Activated naive CD8-positive, alpha-beta T cell treated with anti-CD3 and anti-CD28 coated beads, Interleukin-2, amount 10 ng/mL, durations not matched to agents 7 days and 5 days (primary cell): ENCODE measurements around the gene MGMT. TPM values are rescaled to one million over a fixed set of nuclear protein-coding genes. Genes with fewer than 3 reads are reported as not detected.

Experiments
- ATAC-seq: fragments of 150-1000 bp; cut with Tn5 transposase; one replicate; pipeline ENCODE4 v1.10.0; 2021; ENCODE audit warnings: low read depth, moderate library complexity
- POLR2A ChIA-PET: fragments of 350-600 bp; sonication (Branson Sonifier 250); formaldehyde crosslinking; loops from one replicate; lab custom pipeline; 2021; ENCODE audit warnings: antibody characterized with exemption; lab: Charles Lee
- DNase-seq: peaks from one replicate; pipeline ENCODE4 v3.0.0; 2021
- H3K27ac Mint-ChIP-seq: one replicate; pipeline ENCODE4 v1.8.0; 2022; ENCODE audit warnings: mild to moderate bottlenecking, mixed read lengths
- H3K27me3 Mint-ChIP-seq: one replicate; pipeline ENCODE4 v1.8.0; 2022; ENCODE audit warnings: mild to moderate bottlenecking, moderate library complexity, mixed read lengths
- H3K36me3 Mint-ChIP-seq: one replicate; pipeline ENCODE4 v1.8.0; 2021; ENCODE audit warnings: mild to moderate bottlenecking, mixed read lengths
- H3K4me1 Mint-ChIP-seq: one replicate; pipeline ENCODE4 v1.8.0; 2021; ENCODE audit warnings: mixed read lengths
- H3K4me3 Mint-ChIP-seq: one replicate; pipeline ENCODE4 v1.8.0; 2022; ENCODE audit warnings: mild to moderate bottlenecking, moderate library complexity, mixed read lengths
- H3K9me3 Mint-ChIP-seq: one replicate; pipeline ENCODE4 v1.8.0; 2021; ENCODE audit warnings: mixed read lengths
- total RNA-seq, 2 experiments: library from RNA; stranded (reverse); gene quantifications; one replicate each; pipeline ENCODE4 v1.2.3, GENCODE V29; 2021

MGMT gene
- total RNA-seq, 2 experiments from 2014 or later: 24.0 to 24.7 TPM

DNA sequence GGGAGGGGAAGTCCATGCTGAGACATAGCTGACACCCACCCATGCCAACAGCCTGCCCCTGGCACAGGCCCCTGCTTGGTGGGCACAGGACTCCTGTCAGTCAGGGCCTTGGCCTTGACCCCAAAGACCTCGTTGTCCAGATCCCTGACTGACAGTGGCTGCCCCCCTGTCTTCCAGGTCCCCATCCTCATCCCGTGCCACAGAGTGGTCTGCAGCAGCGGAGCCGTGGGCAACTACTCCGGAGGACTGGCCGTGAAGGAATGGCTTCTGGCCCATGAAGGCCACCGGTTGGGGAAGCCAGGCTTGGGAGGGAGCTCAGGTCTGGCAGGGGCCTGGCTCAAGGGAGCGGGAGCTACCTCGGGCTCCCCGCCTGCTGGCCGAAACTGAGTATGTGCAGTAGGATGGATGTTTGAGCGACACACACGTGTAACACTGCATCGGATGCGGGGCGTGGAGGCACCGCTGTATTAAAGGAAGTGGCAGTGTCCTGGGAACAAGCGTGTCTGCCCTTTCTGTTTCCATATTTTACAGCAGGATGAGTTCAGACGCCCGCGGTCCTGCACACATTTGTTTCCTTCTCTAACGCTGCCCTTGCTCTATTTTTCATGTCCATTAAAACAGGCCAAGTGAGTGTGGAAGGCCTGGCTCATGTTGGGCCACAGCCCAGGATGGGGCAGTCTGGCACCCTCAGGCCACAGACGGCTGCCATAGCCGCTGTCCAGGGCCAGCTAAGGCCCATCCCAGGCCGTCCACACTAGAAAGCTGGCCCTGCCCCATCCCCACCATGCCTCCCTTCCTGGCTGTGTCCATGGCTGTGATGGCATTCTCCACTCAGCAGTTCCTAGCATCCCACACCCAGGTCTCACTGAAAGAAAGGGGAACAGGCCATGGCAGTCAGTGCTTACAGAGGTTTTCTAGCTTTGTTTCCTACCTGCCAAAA, 299.8 kb downstream of the MGMT start:
- H3K27ac Mint-ChIP-seq: no peak overlapping the region
- ATAC-seq: no peak
- DNase-seq: no peak
- H3K4me3 Mint-ChIP-seq: no peak overlapping the region
- peaks cover 2% of the 10 kb centered on the region for H3K36me3 Mint-ChIP-seq
- H3K27me3 Mint-ChIP-seq: no peaks in the 10 kb centered on the region
- H3K9me3 Mint-ChIP-seq: no peaks in the 10 kb centered on the region
- H3K4me1 Mint-ChIP-seq: no peaks in the 10 kb centered on the region
- POLR2A ChIA-PET: no interaction called here

- POLR2A ChIA-PET: no interaction called here
Measured at GRCh38 chr10:129767751-129768150, 300.7 kb downstream of the MGMT start.

DNA sequence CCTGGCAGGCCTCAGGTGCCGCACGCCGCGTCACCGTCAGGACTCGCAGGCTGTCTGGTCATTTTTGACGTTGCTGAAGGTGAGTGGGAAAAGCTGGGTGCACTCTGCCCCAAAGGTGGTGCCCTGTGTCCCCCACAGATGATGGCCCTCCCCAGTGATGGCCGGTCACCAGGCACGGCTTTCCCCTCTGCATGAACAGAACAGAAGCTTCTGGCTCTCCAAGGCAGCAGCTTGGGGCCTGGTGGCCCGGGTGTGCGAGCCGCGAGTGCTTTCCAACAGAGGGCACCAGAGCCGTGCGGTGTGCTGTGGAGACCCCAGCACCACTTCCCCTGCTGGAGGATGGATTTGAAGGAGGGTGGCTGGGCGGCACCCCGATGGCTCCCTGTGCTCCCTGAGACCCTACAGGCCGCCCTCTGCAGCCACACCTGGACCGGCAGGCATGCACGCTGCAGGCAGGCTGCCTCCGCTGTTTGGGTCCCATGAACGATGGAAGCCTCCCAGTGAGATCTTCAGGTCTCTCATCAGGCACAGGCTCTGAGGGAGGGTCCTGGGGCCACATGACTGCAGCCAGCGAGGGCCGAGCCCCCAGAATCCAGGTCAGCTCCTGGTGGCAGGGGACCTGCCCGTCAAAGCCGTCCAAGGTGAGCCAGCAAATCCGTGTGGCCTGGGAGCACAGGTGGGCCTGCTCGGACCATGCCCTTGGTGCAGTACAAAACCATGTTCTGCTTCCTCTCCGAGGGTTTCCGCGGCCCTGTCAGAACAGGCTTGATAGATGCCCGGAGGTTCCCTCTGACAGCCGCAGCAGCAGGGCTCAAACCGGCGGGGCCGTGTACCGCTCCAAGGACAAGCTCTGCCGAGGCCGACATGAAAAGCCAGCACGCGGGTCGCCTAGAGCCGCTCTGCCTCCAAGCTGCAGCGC, 301.7 kb downstream of the MGMT start:
- ATAC-seq (no peak), DNase-seq (no peak)

More at GRCh38 chr10:129767751-129768150, 300.7 kb downstream of the MGMT start:
- Mint-ChIP-seq H3K9me3 (no peaks in the 10 kb centered on the region), H3K4me3 (no peak overlapping the region), H3K27ac (no peak overlapping the region), H3K27me3 (no peaks in the 10 kb centered on the region), H3K4me1 (no peaks in the 10 kb centered on the region), H3K36me3 (peaks cover 2% of the 10 kb centered on the region)
- ATAC-seq: no peak
- DNase-seq: no peak

GRCh38 chr10:129769381-129770116, 302.5 kb downstream of the MGMT start:
- Mint-ChIP-seq H3K4me1 (no peaks in the 10 kb centered on the region), H3K4me3 (no peak overlapping the region), H3K36me3 (peaks cover 2% of the 10 kb centered on the region), H3K27ac (no peak overlapping the region), H3K27me3 (no peaks in the 10 kb centered on the region), H3K9me3 (no peaks in the 10 kb centered on the region)
- ATAC-seq (no peak), DNase-seq (no peak)
- POLR2A ChIA-PET: no interaction called here

More for the DNA sequence above, 301.7 kb downstream of the MGMT start:
- Mint-ChIP-seq H3K27ac (no peak overlapping the region), H3K9me3 (no peaks in the 10 kb centered on the region), H3K4me3 (no peak overlapping the region), H3K36me3 (peaks cover 2% of the 10 kb centered on the region), H3K4me1 (no peaks in the 10 kb centered on the region), H3K27me3 (no peaks in the 10 kb centered on the region)
- POLR2A ChIA-PET: no interaction called here

- H3K27me3 Mint-ChIP-seq: no peaks in the 10 kb centered on the region
- no peak overlapping the region for H3K27ac Mint-ChIP-seq
- no peak overlapping the region for H3K4me3 Mint-ChIP-seq
- peaks cover 2% of the 10 kb centered on the region for H3K36me3 Mint-ChIP-seq
- no peak for DNase-seq
- POLR2A ChIA-PET: interaction anchor here (0.6 kb wide), 1 partner anchor 889 kb away, joined by 3 read pairs; no protein-coding TSS in a partner anchor
- no peaks in the 10 kb centered on the region for H3K4me1 Mint-ChIP-seq
- no peak for ATAC-seq
- no peaks in the 10 kb centered on the region for H3K9me3 Mint-ChIP-seq
Measured at GRCh38 chr10:129770286-129770685, 303.2 kb downstream of the MGMT start.

DNA sequence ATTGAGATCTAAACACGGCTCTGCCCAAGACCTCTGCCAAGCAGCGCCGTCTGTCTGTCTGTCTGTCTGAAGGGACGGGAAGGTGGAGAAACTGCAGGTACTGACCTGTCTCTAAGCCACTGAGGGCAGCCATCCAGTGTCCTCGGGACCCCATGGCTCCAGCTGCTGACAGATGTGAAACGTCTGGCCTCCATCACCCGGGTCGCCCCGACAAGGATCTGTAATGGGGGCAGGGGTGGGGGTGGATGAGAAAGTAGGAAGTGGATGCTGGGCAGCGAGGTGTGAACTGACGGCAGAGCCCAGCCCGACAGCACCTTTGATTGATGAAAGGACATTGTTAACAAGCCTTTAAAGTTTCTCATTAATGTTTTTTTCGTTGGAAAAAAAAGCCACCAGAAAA, 304.0 kb downstream of the MGMT start:
- no peak for DNase-seq
- no peak for ATAC-seq
- no peaks in the 10 kb centered on the region for H3K4me1 Mint-ChIP-seq
- H3K36me3 Mint-ChIP-seq: peaks cover 2% of the 10 kb centered on the region
- H3K9me3 Mint-ChIP-seq: no peaks in the 10 kb centered on the region
- no peak overlapping the region for H3K27ac Mint-ChIP-seq
- H3K27me3 Mint-ChIP-seq: no peaks in the 10 kb centered on the region
- POLR2A ChIA-PET: interaction anchor here (0.6 kb wide), 1 partner anchor 890 kb away, joined by 3 read pairs; no protein-coding TSS in a partner anchor
- H3K4me3 Mint-ChIP-seq: no peak overlapping the region

GRCh38 chr10:129771576-129771975, 304.5 kb downstream of the MGMT start:
- no peak overlapping the region for H3K27ac Mint-ChIP-seq
- H3K9me3 Mint-ChIP-seq: peaks cover 2% of the 10 kb centered on the region
- ATAC-seq (no peak), DNase-seq (no peak)
- POLR2A ChIA-PET: no interaction called here
- H3K4me3 Mint-ChIP-seq: no peak overlapping the region
- peaks cover 2% of the 10 kb centered on the region for H3K36me3 Mint-ChIP-seq
- H3K27me3 Mint-ChIP-seq: no peaks in the 10 kb centered on the region
- no peaks in the 10 kb centered on the region for H3K4me1 Mint-ChIP-seq

GRCh38 chr10:129771991-129772431, 305.0 kb downstream of the MGMT start:
- no peaks in the 10 kb centered on the region for H3K4me1 Mint-ChIP-seq
- H3K27me3 Mint-ChIP-seq: no peaks in the 10 kb centered on the region
- no peak overlapping the region for H3K4me3 Mint-ChIP-seq
- peaks cover 2% of the 10 kb centered on the region for H3K36me3 Mint-ChIP-seq
- H3K27ac Mint-ChIP-seq: no peak overlapping the region
- POLR2A ChIA-PET: no interaction called here
- no peak for ATAC-seq
- no peak for DNase-seq
- H3K9me3 Mint-ChIP-seq: peaks cover 2% of the 10 kb centered on the region

DNA sequence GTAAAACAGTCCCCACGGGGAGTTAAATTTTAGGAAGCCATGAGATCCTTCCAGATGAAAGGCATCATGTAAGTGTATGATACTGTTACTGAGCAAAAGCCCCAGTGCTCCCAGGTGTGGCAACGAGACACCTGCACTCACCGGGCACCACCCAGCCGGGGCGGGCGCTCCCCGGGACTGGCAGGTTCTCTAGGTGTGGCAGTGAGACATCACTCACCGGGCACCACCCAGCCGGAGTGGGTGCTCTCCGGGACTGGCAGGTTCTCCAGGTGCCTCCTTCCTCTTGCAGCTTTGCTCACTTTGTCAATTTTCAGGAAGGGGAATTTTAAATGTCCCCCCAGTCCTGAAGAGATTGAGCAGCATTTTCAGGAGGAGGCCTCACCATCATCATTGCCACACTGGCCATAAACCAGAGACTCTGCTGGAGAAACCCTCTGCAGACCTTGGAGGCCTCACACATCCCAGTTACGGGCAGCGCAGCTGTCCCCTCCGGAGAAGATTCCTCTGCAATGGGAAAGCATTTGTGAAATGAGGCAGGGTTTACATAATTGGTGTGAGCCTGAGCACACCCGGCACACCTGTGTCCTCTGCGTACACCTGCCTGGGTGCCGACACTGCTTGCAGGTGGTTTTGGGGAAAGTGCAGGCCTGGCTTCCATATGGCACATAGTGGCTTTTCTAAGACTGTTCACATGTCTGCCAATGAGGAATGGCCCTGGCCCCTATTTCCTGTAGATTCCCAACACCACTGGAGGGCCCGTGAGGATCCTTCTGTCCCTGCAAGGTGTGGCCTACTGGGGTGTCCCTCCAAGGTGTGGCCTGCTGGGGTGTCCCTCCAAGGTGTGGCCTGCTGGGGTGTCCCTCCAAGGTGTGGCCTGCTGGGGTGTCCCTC, 305.7 kb downstream of the MGMT start:
- Mint-ChIP-seq H3K4me1 (no peaks in the 10 kb centered on the region), H3K4me3 (no peak overlapping the region), H3K27me3 (no peaks in the 10 kb centered on the region), H3K36me3 (peaks cover 2% of the 10 kb centered on the region), H3K27ac (no peak overlapping the region), H3K9me3 (peaks cover 4% of the 10 kb centered on the region)
- POLR2A ChIA-PET: no interaction called here
- ATAC-seq (no peak), DNase-seq (no peak)

GRCh38 chr10:129773359-129773990, 306.4 kb downstream of the MGMT start:
- POLR2A ChIA-PET: no interaction called here
- DNase-seq (no peak), ATAC-seq (no peak)
- H3K4me1 Mint-ChIP-seq: no peaks in the 10 kb centered on the region
- no peaks in the 10 kb centered on the region for H3K27me3 Mint-ChIP-seq
- no peak overlapping the region for H3K4me3 Mint-ChIP-seq
- no peak overlapping the region for H3K27ac Mint-ChIP-seq
- peaks cover 2% of the 10 kb centered on the region for H3K36me3 Mint-ChIP-seq
- peaks cover 4% of the 10 kb centered on the region for H3K9me3 Mint-ChIP-seq

GRCh38 chr10:129774082-129774735, 307.2 kb downstream of the MGMT start:
- no peaks in the 10 kb centered on the region for H3K4me1 Mint-ChIP-seq
- peaks cover 2% of the 10 kb centered on the region for H3K36me3 Mint-ChIP-seq
- no peaks in the 10 kb centered on the region for H3K27me3 Mint-ChIP-seq
- H3K9me3 Mint-ChIP-seq: peaks cover 4% of the 10 kb centered on the region
- DNase-seq: no peak
- H3K27ac Mint-ChIP-seq: no peak overlapping the region
- ATAC-seq: no peak
- no peak overlapping the region for H3K4me3 Mint-ChIP-seq
- POLR2A ChIA-PET: no interaction called here
